NCI-H146 (cell line): ENCODE data around the gene SAMM50.
"Not testable (repeated sequence)": the region's sequence is repeated elsewhere in the genome, so short reads cannot be mapped to it uniquely, and the experiment has no call there.

ENCODE experiments used
- DNase-seq: peaks from one replicate; lab custom pipeline; 2025; lab: John Stamatoyannopoulos, UW

Gene SAMM50

GRCh38 chr22:44001521-44001920, 46.3 kb downstream of the SAMM50 start:
- no peak for DNase-seq

GRCh38 chr22:44002324-44002723, 47.1 kb downstream of the SAMM50 start:
- DNase-seq = no peak

- no peak for DNase-seq
Measured at GRCh38 chr22:44002997-44003396, 47.8 kb downstream of the SAMM50 start.

GRCh38 chr22:44003405-44004103, 48.3 kb downstream of the SAMM50 start:
- no peak for DNase-seq

- no peak for DNase-seq
Measured at GRCh38 chr22:44004104-44004460, 48.8 kb downstream of the SAMM50 start.

- no peak for DNase-seq
Measured at GRCh38 chr22:44005524-44005923, 50.3 kb downstream of the SAMM50 start.

GRCh38 chr22:44012162-44012561, 56.9 kb downstream of the SAMM50 start:
- no peak for DNase-seq

GRCh38 chr22:44012591-44012990, 57.3 kb downstream of the SAMM50 start:
- DNase-seq = no peak

- no peak for DNase-seq
Measured at GRCh38 chr22:44014241-44014640, 59.0 kb downstream of the SAMM50 start.

GRCh38 chr22:44016586-44016985, 61.3 kb downstream of the SAMM50 start:
- DNase-seq = not testable (repeated sequence)

- no peak for DNase-seq
Measured at GRCh38 chr22:44018594-44018993, 63.4 kb downstream of the SAMM50 start.

- DNase-seq = no peak
Measured at GRCh38 chr22:44019416-44019815, 64.2 kb downstream of the SAMM50 start.

GRCh38 chr22:44019846-44020245, 64.6 kb downstream of the SAMM50 start:
- no peak for DNase-seq

GRCh38 chr22:44020981-44021380, 65.7 kb downstream of the SAMM50 start:
- no peak for DNase-seq

GRCh38 chr22:44023404-44024287, 68.4 kb downstream of the SAMM50 start:
- peak; percentile 26 for DNase-seq

GRCh38 chr22:44024288-44024921, 69.2 kb downstream of the SAMM50 start, which contains the start of gene PARVB:
TSS of gene PARVB (plus strand) at chr22:44024302. CDS start at chr22:44024340, 38 bp downstream.
- DNase-seq = peak; percentile 21

GRCh38 chr22:44025171-44026065, 70.2 kb downstream of the SAMM50 start:
- DNase-seq = no peak

GRCh38 chr22:44026066-44026629, 70.9 kb downstream of the SAMM50 start:
- no peak for DNase-seq

- no peak for DNase-seq
Measured at GRCh38 chr22:44026630-44027511, 71.6 kb downstream of the SAMM50 start.

GRCh38 chr22:44028091-44028490, 72.8 kb downstream of the SAMM50 start:
- DNase-seq = no peak
